Measurements from ENCODE around the gene HSD17B2.
A peak's percentile ranks its signal among the peaks of the same experiment; 100 is the strongest.
"Not testable (repeated sequence)": the region's sequence is repeated elsewhere in the genome, so short reads cannot be mapped to it uniquely, and the experiment has no call there.

HSD17B2 gene

GRCh38 chr16:82034981-82035612 lies at the start of gene HSD17B2:
HSD17B2 (plus strand) TSS chr16:82035253; CDS start chr16:82035425, 172 bp downstream.
- DNase-seq = peak; percentile 86
- in situ Hi-C loops (cut with HindIII; ENCODE audit: low pct_ligation_motif_present, low pct_unique_long_range_greater_than_20kb, low sequenced_read_pairs) = loop anchor here (25.0 kb wide), 1 partner anchor 202 kb away; no protein-coding TSS in a partner anchor

DNA sequence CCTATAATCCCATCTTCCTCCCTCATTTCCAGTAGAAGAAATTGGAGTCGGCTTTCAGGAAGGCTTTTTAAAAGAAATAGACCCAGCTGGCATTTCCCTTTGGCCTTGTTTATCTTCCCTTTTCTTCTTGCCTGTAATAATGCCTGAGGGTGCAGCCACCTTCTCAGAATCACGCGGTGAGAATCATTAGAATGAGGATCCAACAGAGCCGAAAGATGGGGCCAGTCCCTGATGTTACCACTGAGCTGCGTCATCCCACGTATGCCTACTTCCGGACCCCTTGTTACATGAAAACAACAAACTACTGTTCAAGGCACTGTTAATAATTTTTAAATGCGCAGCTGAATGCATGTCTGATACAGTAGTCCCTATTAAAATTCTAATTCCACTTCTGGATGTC lies 47.9 kb upstream of the HSD17B2 start:
- in situ Hi-C loops (cut with HindIII; ENCODE audit: low pct_ligation_motif_present, low pct_unique_long_range_greater_than_20kb, low sequenced_read_pairs) = no loop called here
- DNase-seq = no peak

GRCh38 chr16:81987706-81988105 lies 47.3 kb upstream of the HSD17B2 start:
- no peak for DNase-seq
- in situ Hi-C loops (cut with HindIII; ENCODE audit: low pct_ligation_motif_present, low pct_unique_long_range_greater_than_20kb, low sequenced_read_pairs) = no loop called here

GRCh38 chr16:81992859-81993258 lies 42.2 kb upstream of the HSD17B2 start:
- DNase-seq = no peak
- in situ Hi-C loops (cut with HindIII; ENCODE audit: low pct_ligation_motif_present, low pct_unique_long_range_greater_than_20kb, low sequenced_read_pairs) = no loop called here

- in situ Hi-C loops (cut with HindIII; ENCODE audit: low pct_ligation_motif_present, low pct_unique_long_range_greater_than_20kb, low sequenced_read_pairs) = no loop called here
Observed at GRCh38 chr16:81994485-81994884, 40.6 kb upstream of the HSD17B2 start.

DNA sequence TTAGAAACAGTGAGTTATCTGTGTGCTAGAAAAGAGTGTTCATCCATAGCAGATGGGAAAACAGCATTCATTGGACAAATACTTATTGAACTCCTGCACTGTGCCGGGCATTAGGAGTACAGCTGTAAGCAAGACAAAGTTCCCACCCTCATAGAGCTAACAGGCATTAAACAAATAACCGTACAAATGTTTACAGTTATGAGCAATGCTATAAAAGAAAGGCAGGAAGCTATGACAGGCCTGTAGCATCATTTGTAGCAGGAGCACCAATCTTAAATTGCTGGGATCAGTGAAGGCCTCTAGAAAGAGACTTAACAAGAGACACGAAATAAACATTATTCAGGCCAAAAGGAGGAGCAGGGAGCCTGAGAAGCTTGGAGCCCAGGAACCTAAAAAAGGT lies 39.4 kb upstream of the HSD17B2 start:
- in situ Hi-C loops (cut with HindIII; ENCODE audit: low pct_ligation_motif_present, low pct_unique_long_range_greater_than_20kb, low sequenced_read_pairs) = no loop called here
- DNase-seq = no peak

More at GRCh38 chr16:81994485-81994884, 40.6 kb upstream of the HSD17B2 start:
- DNase-seq = peak; percentile 9

DNA sequence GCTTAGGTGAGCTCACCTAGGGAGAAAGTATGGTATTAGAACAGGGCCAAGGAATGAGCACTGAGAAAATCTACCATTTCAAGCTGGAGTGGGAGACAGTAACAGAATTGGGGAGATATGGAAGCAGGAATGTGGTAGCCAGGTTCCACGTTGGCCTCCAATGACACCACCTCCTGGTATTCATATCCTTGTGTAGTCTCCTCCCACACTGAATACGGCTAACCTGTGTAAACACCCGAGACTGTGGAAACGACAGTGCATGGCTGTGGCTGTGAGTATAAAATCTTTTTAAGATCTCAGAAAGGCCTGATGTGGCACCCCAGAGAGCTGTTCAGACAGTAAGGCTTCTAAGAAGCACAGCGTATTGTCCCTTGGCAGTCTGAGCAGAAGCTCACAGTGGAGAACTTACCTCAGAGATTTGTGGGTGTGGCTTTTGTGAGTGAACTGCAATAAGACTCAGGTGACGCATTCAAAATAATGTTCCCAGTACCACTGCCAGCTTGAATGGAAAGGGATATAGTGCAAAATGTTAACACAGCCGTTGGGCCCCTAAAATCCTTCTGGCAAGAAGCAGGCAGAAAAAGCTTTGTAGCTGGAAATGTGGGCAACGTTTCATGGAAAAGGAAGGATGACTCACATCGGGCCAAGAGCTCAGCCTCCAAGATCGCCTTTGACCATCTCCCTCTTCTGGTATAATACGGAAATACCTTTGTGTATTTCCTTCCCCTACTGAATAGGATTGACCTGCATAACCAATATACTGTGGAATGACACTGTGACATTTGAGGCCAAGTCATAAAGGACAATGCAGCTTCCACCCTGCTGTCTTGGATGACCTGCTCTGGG lies 38.2 kb upstream of the HSD17B2 start:
- DNase-seq = peak; percentile 85
- in situ Hi-C loops (cut with HindIII; ENCODE audit: low pct_ligation_motif_present, low pct_unique_long_range_greater_than_20kb, low sequenced_read_pairs) = no loop called here

DNA sequence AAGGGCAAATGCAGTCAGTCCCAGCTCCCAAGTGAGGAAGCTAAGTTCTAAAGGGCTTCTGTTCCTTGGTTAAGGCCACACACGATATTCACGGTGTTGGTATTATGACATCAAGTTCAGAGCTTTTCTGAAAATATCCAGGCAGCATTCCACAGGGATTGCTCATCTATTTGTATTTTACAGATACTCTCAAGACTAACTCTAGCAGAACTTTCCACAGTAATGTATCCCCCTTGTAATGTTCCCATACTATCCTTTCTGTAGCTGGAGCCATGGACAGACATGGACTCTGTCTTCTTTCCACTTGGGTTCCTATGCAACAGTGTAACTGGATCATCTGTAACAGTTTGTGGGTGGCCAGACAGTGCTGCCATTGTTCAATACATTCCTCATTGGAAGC lies 37.3 kb upstream of the HSD17B2 start:
- in situ Hi-C loops (cut with HindIII; ENCODE audit: low pct_ligation_motif_present, low pct_unique_long_range_greater_than_20kb, low sequenced_read_pairs) = no loop called here
- DNase-seq = peak; percentile 87

GRCh38 chr16:82002831-82003230 lies 32.2 kb upstream of the HSD17B2 start:
- in situ Hi-C loops (cut with HindIII; ENCODE audit: low pct_ligation_motif_present, low pct_unique_long_range_greater_than_20kb, low sequenced_read_pairs) = no loop called here
- DNase-seq = no peak

DNA sequence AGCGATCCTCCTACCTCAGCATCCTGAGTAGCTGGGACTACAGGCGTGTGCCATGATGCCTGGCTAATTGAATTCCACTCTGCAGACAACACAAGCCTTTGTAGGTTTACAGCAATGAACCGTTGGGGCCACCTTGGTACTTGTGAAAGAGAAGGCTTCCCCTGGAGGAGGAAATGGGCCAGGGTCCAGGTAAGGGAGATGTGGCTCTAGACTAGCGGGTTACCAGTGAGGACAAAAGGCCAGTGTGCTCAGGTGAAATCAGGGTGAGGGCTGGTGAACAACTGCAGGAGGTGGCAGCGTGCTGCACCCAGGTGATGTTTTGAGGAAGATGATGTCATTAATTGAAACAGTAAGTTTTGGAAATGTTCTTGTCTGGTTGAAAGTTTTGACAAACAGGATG lies 30.5 kb upstream of the HSD17B2 start:
- in situ Hi-C loops (cut with HindIII; ENCODE audit: low pct_ligation_motif_present, low pct_unique_long_range_greater_than_20kb, low sequenced_read_pairs) = no loop called here
- no peak for DNase-seq

DNA sequence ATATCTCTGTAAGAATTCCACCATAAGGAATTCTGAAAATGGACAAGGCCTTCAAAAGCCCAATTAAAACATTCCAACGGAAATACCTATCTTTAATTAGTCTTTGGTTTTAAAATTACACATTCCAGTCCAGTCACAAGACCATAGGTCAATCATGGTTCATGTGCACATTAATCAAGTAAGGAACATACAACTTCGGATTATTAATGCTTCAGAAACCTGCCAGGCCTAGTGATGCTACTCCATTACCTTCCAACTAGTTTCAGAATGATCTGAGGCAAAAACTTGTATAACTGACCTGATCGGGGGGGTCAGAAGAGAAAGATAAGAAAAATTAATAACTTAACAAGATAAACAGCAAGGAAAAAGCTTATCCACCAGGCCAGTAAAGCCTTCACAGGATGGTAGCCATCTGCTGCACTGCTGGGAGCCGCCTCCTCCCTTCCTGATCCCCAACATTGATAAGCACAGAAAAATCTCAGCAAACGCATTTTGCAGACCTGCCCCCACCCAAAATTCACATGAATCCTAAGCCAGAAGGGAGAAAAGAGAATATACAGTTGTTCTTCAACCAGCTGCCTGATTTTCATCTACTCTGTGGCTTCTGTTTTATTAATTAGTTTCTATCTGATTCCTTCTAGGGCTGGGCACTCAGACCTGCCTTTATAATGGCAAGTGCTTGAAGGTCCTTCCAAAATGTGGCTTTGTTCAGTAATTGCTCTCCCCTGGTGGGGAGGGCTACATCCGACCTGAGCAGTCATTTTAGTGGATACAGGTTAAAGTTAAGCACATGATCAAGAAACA lies 29.8 kb upstream of the HSD17B2 start:
- no peak for DNase-seq
- in situ Hi-C loops (cut with HindIII; ENCODE audit: low pct_ligation_motif_present, low pct_unique_long_range_greater_than_20kb, low sequenced_read_pairs) = no loop called here

- no peak for DNase-seq
- in situ Hi-C loops (cut with HindIII; ENCODE audit: low pct_ligation_motif_present, low pct_unique_long_range_greater_than_20kb, low sequenced_read_pairs) = no loop called here
Observed at GRCh38 chr16:82006036-82006435, 29.0 kb upstream of the HSD17B2 start.

GRCh38 chr16:82007189-82007588 lies 27.9 kb upstream of the HSD17B2 start:
- in situ Hi-C loops (cut with HindIII; ENCODE audit: low pct_ligation_motif_present, low pct_unique_long_range_greater_than_20kb, low sequenced_read_pairs) = no loop called here
- DNase-seq = no peak

DNA sequence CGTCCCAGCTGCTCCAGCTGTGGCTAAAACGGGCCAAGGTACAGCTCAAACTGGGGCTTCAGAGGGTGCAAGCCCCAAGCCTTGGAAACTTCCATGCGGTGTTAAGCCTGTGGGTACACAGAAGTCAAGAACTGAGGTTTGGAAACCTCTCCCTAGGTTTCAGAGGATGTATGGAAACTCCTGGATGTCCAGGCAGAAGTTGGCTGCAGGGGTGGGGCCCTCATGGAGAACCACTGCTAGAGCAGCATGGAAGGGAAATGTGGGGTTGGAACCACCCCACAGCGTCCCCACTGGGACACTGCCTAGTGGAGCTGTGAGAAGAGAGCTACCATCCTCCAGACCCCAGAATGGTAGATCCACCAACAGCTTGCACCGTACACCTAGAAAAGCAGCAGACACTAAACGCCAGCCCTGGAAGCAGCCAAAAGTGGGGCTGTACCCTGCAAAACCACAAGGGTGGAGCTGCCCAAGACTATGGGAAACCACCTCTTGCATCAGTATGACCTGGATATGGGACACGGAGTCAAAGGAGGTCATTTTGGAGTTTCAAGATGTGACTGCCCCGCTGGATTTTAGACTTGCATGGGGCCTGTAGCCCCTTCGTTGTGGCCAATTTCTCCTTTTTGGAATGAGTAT lies 26.0 kb upstream of the HSD17B2 start:
- in situ Hi-C loops (cut with HindIII; ENCODE audit: low pct_ligation_motif_present, low pct_unique_long_range_greater_than_20kb, low sequenced_read_pairs) = no loop called here

GRCh38 chr16:82009789-82010188 lies 25.3 kb upstream of the HSD17B2 start:
- DNase-seq; in situ Hi-C loops (cut with HindIII; ENCODE audit: low pct_ligation_motif_present, low pct_unique_long_range_greater_than_20kb, low sequenced_read_pairs): not testable (repeated sequence)

More for the DNA sequence above, 26.0 kb upstream of the HSD17B2 start:
- no peak for DNase-seq

DNA sequence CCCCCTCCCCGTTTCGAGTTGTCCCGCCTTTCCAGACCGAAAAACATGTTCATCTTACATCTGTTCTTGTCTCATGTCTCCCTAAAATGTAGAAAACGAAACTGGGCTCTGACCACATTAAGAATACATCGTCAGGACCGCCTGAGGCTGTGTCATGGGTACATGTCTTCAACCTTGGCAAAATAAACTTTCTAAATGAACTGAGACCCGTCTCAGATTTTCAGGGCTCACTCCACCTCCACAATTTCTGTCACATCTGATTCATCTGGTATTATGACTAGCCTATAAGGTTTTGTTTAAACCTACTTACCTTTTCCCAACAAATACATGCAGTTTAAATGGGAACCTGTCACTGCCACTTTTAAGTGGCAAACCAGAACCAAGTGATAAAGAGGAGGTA lies 24.4 kb upstream of the HSD17B2 start:
- no peak for DNase-seq
- in situ Hi-C loops (cut with HindIII; ENCODE audit: low pct_ligation_motif_present, low pct_unique_long_range_greater_than_20kb, low sequenced_read_pairs) = no loop called here

- in situ Hi-C loops (cut with HindIII; ENCODE audit: low pct_ligation_motif_present, low pct_unique_long_range_greater_than_20kb, low sequenced_read_pairs) = no loop called here
- no peak for DNase-seq
Observed at GRCh38 chr16:82011199-82011641, 23.8 kb upstream of the HSD17B2 start, which contains the start of gene SDR42E1. SDR42E1 (minus strand) TSS chr16:82011470; CDS start chr16:82000858, 10,612 bp downstream.

GRCh38 chr16:82013139-82013538 lies 21.9 kb upstream of the HSD17B2 start:
- in situ Hi-C loops (cut with HindIII; ENCODE audit: low pct_ligation_motif_present, low pct_unique_long_range_greater_than_20kb, low sequenced_read_pairs) = no loop called here
- no peak for DNase-seq

All from ACHN (cell line).